GM12892 (cell line): ENCODE data around the gene PLOD3.

Experiments used
- POLR2A ChIP-seq: IDR thresholded peaks from 2 replicates; pipeline ENCODE4 v1.6.1; 2011; ENCODE audit warnings: low read depth, low read length, control low read depth
- POLR2AphosphoS5 ChIP-seq: IDR thresholded peaks from 2 replicates; pipeline ENCODE4 v1.6.1; 2011; ENCODE audit warnings: low read depth, low read length, control low read depth
- TAF1 ChIP-seq: IDR thresholded peaks from 2 replicates; pipeline ENCODE4 v1.6.1; 2011; ENCODE audit warnings: low read depth, mild to moderate bottlenecking, control low read depth, low read length, borderline replicate concordance

DNA sequence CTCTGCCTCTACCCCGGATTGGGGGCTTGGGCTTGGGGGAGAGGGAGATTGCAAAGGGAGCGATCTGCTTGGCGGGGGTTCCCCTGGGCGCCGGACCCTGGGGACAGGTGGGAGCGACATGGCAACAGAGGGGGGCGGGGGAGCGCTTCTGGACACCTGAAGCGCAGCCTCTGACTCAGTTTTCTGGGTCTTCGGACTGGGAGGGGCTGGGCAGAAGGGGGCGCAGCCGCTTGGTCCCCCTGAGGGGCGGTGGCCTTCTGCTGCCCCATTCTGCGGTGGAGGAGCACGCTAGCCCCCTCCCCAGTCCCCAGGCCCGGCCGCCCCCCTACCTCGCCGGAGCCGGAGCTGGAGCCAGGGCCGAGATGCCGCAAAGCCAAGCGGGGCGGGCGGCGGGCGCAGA lies 37.7 kb downstream of the PLOD3 start:
- TF ChIP-seq POLR2A (no peak), POLR2AphosphoS5 (no peak), TAF1 (no peak)
